ENCODE results near the gene ZNF267.
A peak's percentile ranks its signal among the peaks of the same experiment; 100 is the strongest.
"Not testable (repeated sequence)": the region's sequence is repeated elsewhere in the genome, so short reads cannot be mapped to it uniquely, and the experiment has no call there.

ZNF267 gene

GRCh38 chr16:31873556-31874365, at the start of gene ZNF267:
TSS of gene ZNF267 (plus strand) at chr16:31873807. CDS start at chr16:31873967, 160 bp downstream.
- DNase-seq: peak; percentile 95

DNA sequence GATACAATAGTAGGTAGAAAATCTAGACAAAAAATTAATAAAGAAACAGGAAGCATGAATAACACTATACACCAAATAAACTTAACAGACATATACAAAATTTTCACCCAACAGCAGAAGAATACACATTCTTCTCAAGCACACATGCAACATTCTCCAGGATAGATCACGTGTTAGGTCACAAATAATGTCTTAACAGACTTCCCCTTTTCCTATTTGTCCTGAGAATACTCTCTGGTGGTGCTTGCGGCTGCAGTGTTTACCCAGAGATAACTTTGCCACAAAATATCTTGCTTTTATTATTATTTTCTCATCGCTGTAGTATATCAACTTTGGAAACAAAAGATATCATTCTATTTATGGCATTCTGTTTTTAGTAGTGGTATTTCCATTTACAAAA, 40.6 kb upstream of the ZNF267 start:
- no peak for DNase-seq

GRCh38 chr16:31836396-31836795, 37.2 kb upstream of the ZNF267 start:
- DNase-seq: not testable (repeated sequence)

- DNase-seq: no peak
Measured at GRCh38 chr16:31842864-31843263, 30.7 kb upstream of the ZNF267 start.

DNA sequence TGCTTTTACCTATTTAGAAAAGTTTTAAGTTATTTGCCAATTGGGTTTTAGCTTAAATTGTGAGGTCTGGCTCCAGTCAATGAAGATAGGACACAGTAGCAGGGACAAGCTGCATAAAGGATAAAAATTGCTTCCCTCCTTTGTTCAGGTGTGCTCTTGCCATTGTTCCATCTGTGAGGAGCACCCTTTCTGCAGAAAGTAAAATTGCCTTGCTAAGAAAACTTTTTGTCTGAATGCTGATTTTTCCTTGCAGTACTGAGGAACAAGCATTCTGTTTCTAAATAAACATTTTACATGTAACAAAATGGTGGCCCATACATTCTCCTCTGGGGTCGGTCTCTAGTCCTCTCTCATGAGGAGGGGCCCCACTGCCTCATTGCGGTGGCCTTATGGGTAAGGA, 25.0 kb upstream of the ZNF267 start:
- not testable (repeated sequence) for DNase-seq

GRCh38 chr16:31853291-31853690, 20.3 kb upstream of the ZNF267 start:
- no peak for DNase-seq

GRCh38 chr16:31860508-31860907, 13.1 kb upstream of the ZNF267 start:
- DNase-seq: no peak

DNA sequence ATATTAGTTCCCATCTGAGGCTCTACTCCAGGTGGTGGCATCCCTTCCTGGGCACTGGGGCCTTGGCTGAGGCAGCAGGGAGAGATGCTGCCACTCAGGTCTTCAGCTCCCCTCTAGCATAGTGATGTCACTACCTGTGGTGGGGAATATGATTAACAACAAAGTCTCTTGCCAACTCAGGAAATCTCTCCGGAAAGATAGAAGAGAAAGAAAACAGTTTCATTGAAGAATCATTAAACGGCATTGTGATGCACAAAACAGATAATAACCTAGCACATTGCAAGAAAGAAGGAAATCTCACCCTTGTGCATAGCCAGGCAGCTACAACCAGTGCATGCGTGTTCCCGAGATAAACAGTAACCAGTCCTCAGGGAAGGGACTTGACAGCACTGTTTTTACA, 12.2 kb upstream of the ZNF267 start:
- DNase-seq: peak; percentile 39

- no peak for DNase-seq
Measured at GRCh38 chr16:31862761-31863160, 10.8 kb upstream of the ZNF267 start.

GRCh38 chr16:31868164-31868563, 5.4 kb upstream of the ZNF267 start:
- no peak for DNase-seq

- DNase-seq: peak; percentile 86
Measured at GRCh38 chr16:31868691-31869167, 4.9 kb upstream of the ZNF267 start.

GRCh38 chr16:31869511-31870201, 4.0 kb upstream of the ZNF267 start:
- peak; percentile 77 for DNase-seq

- DNase-seq: no peak
Measured at GRCh38 chr16:31870809-31871208, 2.8 kb upstream of the ZNF267 start.

- DNase-seq: no peak
Measured at GRCh38 chr16:31871510-31871909, 2.1 kb upstream of the ZNF267 start.

- DNase-seq: no peak
Measured at GRCh38 chr16:31872201-31872600, 1.4 kb upstream of the ZNF267 start.

DNA sequence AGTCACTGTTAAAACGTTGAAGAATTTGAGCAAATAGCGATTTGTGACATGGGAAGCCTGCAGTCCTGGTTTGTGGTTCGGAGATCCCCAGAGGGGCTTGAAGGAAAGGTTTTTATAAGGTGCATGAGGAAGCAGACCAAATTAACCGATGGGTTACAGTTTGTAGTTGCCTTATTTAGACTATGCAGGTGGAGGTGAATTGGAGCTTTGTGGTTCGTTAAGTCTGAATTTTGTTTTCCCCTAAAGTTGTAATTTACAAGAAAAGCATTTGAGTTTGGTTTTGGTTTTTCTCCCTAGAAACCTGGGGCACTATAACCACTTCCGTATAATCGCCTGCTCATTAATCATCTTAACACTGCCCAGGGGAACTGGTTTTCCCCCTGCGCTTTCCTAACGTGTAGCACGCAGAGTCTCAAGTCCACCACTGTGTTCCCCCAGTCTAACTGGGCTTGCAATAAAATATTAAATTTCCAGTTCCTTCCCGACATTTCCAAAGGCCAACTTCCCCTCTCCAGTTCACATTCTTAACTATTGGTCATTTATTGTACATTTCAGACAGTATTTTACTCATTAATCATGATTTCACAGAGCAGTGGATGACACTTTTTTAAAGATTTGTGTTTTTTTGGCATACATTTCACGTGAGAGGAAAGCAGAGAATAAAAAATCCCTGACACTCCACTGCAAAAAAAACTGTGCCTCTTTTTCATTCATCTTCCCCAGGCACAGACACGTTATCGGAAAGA, 932 bp downstream of the ZNF267 start:
- DNase-seq: peak; percentile 34

- DNase-seq: no peak
Measured at GRCh38 chr16:31875112-31875803, 1.7 kb downstream of the ZNF267 start.

- no peak for DNase-seq
Measured at GRCh38 chr16:31875928-31876547, 2.4 kb downstream of the ZNF267 start.

DNA sequence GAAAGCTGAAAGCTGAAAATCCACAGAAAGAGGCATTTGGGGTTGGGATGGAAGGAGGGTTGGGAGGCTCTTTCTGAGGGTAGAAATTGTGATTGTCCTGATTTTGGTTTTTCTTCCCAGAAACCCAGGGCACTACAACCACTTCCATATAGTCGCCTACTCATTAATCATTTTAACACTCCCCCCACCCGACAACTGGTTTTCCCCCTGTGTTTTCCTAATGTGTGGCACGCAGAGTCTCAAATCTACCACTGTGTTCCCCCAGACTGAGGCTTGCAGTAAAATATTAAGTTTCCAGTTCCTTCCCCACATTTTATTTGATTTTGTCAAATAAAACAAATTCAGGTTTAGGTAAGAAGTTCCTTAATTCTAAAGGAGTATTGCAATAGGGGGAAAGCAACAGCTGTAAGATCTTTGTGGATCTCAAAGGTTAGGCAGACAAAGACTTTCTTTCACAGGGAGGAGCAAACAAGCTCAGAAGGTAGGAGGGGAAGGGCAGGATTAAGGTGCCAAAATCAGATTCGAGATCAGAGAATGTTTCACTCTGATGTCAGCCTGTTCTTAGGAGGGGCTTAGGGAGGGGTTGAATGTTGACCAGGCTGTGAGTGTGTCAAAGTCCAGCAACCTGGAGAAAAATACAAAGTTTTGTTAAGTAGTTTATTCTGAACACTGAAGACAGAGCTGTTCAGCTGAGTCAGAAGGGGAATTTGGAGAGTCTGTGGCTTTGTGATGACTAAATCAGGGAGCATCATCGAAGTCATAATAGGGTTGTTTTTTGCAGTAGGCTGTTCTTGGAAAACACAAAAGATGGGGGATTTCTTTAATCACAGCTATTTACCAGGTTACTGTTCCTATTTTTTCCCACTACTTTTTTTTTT, 3.6 kb downstream of the ZNF267 start:
- peak; percentile 60 for DNase-seq

GRCh38 chr16:31877876-31878642, 4.5 kb downstream of the ZNF267 start:
- no peak for DNase-seq

Measured in CD4-positive, alpha-beta T cell treated with Interleukin-17A for 4 hours (primary cell).